Stomach smooth muscle (tissue), 2 donors: Measurements from ENCODE around the gene TP73.

Source experiments
- H3K27ac ChIP-seq: one replicate; pipeline ENCODE4 v1.7.0; 2013; ENCODE audit warnings: mild to moderate bottlenecking, low read length, inconsistent platforms
- H3K27me3 ChIP-seq, 2 donors: one replicate each; pipeline ENCODE4 v1.7.0; 2013; ENCODE audit warnings: low read length in 2 of 2; ENCODE audit not compliant: insufficient read depth in 2 of 2, control insufficient read depth in 1 of 2
- H3K36me3 ChIP-seq, 2 donors: one replicate each; pipeline ENCODE4 v1.7.0; 2013; ENCODE audit warnings: low read length in 2 of 2; ENCODE audit not compliant: control insufficient read depth in 2 of 2, insufficient read depth in 2 of 2
- H3K4me1 ChIP-seq: one replicate; pipeline ENCODE4 v1.7.0; 2013; ENCODE audit warnings: low read length; ENCODE audit not compliant: control insufficient read depth, insufficient read depth
- H3K4me3 ChIP-seq, 2 donors: one replicate each; pipeline ENCODE4 v1.7.0; 2013; ENCODE audit warnings: low read length in 2 of 2
- H3K9ac ChIP-seq, 2 donors: one replicate each; pipeline ENCODE4 v1.7.0; 2013; ENCODE audit warnings: low read length in 2 of 2, mild to moderate bottlenecking in 1 of 2
- H3K9me3 ChIP-seq, 2 donors: one replicate each; pipeline ENCODE4 v1.7.0; 2013; ENCODE audit warnings: low read length in 2 of 2; ENCODE audit not compliant: control insufficient read depth in 2 of 2
- donor health status: healthy.
- donor health status: Pancreatic carcinoma.

TP73 gene

GRCh38 chr1:3683992-3684391 is 31.7 kb downstream of the TP73 start:
- H3K4me3 ChIP-seq = no peak overlapping the region
- no peak overlapping the region for H3K27ac ChIP-seq
- H3K9ac ChIP-seq = no peak overlapping the region
- H3K9me3 ChIP-seq = no peaks in the 10 kb centered on the region
- peaks cover 2% of the 10 kb centered on the region for H3K4me1 ChIP-seq
- peaks cover 12 to 16% of the 10 kb centered on the region in 2 donors for H3K27me3 ChIP-seq
- H3K36me3 ChIP-seq = no peaks in the 10 kb centered on the region

DNA sequence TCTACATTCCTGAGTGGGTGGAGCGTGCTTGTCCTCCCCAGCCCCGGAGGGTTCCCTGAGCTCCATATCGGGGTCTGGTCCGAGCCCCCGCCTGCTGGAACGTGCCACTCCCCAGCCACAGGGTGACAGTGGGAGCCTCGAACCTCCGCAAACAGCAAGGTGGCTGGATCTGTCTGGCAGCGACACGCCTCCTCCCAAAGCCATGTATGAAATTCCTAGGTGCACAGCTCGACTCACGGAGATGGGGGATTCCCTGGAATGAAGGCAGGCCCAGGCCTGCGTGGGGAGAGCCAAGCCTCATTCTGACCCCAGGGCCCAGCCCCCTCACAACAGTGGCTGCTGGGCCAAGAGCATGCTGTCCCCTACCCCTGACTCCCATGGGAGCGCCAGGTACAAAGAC is 32.9 kb downstream of the TP73 start:
- H3K4me1 ChIP-seq = peaks cover 2% of the 10 kb centered on the region
- H3K9ac ChIP-seq = no peak overlapping the region
- no peak overlapping the region for H3K4me3 ChIP-seq
- H3K27me3 ChIP-seq = peaks cover 9 to 12% of the 10 kb centered on the region in 2 donors
- no peaks in the 10 kb centered on the region for H3K9me3 ChIP-seq
- H3K27ac ChIP-seq = no peak overlapping the region
- H3K36me3 ChIP-seq = no peaks in the 10 kb centered on the region

DNA sequence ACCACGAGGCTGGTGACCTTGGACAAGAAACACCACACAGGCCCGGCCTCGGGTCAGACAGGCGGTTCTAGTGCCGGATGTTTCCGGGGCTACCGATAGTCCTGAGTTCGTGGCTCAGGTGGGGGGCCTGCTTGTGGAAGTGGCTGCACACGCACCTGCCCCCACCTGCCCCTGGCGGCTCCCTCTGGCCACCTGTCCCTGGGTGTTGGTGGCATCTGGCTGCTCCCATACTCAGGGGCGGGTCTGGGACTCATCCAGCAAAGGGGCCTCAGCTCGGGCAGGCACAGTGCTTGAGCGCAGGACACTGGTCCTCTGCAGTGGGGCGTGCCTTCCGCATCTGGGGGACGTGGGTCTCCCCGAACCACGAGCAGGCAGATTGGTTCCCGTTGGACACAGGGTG is 33.6 kb downstream of the TP73 start:
- H3K36me3 ChIP-seq = no peaks in the 10 kb centered on the region
- H3K27me3 ChIP-seq = peaks cover 9 to 10% of the 10 kb centered on the region in 2 donors
- no peak overlapping the region for H3K9ac ChIP-seq
- H3K4me3 ChIP-seq = no peak overlapping the region
- no peaks in the 10 kb centered on the region for H3K9me3 ChIP-seq
- H3K4me1 ChIP-seq = peaks cover 2% of the 10 kb centered on the region
- H3K27ac ChIP-seq = no peak overlapping the region

GRCh38 chr1:3687504-3687903 is 35.2 kb downstream of the TP73 start:
- Histone ChIP-seq H3K27ac (no peak overlapping the region), H3K9me3 (no peaks in the 10 kb centered on the region), H3K4me3 (no peak overlapping the region), H3K36me3 (no peaks in the 10 kb centered on the region), H3K9ac (no peak overlapping the region), H3K27me3 (peaks cover 10 to 13% of the 10 kb centered on the region in 2 donors), H3K4me1 (peaks cover 2% of the 10 kb centered on the region)

- no peak overlapping the region for H3K9ac ChIP-seq
- H3K27ac ChIP-seq = no peak overlapping the region
- H3K4me3 ChIP-seq = no peak overlapping the region
- H3K9me3 ChIP-seq = no peaks in the 10 kb centered on the region
- peaks cover 2% of the 10 kb centered on the region for H3K4me1 ChIP-seq
- peaks cover 9 to 13% of the 10 kb centered on the region in 2 donors for H3K27me3 ChIP-seq
- H3K36me3 ChIP-seq = no peaks in the 10 kb centered on the region
Measured at GRCh38 chr1:3688356-3689137, 36.2 kb downstream of the TP73 start.

DNA sequence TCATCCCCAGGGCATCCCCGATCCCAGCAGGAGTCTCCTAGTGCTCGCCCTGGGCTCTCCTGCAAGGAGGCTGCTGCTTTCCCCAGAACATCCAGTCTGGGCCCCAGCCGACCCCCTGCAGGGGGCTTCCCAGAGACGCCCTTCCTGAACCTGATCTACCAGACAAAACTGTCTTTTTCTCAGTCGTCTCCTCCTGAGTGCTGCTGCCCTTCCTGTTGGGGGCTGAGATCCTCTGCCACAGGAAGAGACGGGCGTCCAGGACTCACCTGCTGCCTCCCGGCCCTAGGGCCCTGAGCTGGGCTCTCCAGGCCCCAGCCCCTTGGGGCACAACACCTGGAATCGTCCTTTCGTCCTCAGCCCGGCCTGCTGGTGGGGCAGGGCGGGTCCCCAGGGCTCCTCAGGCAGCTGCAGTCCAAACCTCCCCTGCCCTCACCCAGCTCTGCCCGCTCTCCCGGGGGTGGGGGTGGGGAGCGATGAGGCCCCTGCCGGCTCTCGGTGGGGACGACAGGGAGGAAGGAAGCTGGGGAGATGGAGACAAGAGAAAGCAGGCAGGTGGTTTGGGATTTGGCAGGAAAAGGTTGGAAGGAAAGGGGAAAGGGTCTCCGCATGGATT is 36.9 kb downstream of the TP73 start:
- Histone ChIP-seq H3K4me3 (no peak overlapping the region), H3K27me3 (peaks cover 2 to 11% of the 10 kb centered on the region in 2 donors), H3K4me1 (no peaks in the 10 kb centered on the region), H3K9me3 (no peaks in the 10 kb centered on the region), H3K27ac (no peak overlapping the region), H3K36me3 (no peaks in the 10 kb centered on the region), H3K9ac (no peak overlapping the region)

- Histone ChIP-seq H3K9ac (no peak overlapping the region), H3K4me3 (no peak overlapping the region), H3K9me3 (no peaks in the 10 kb centered on the region)
Measured at GRCh38 chr1:3690282-3691065, 38.2 kb downstream of the TP73 start.

GRCh38 chr1:3691421-3692204 is 39.3 kb downstream of the TP73 start:
- Histone ChIP-seq H3K9ac (no peak overlapping the region), H3K27me3 (peaks cover 12 to 16% of the 10 kb centered on the region in 2 donors)

More at GRCh38 chr1:3690282-3691065, 38.2 kb downstream of the TP73 start:
- no peak overlapping the region for H3K27ac ChIP-seq
- peaks cover 2% of the 10 kb centered on the region for H3K4me1 ChIP-seq
- no peaks in the 10 kb centered on the region for H3K36me3 ChIP-seq
- H3K27me3 ChIP-seq = peaks cover 7 to 10% of the 10 kb centered on the region in 2 donors

GRCh38 chr1:3692598-3692997 is 40.3 kb downstream of the TP73 start:
- no peak overlapping the region for H3K4me3 ChIP-seq
- no peak overlapping the region for H3K9ac ChIP-seq
- no peaks in the 10 kb centered on the region for H3K36me3 ChIP-seq
- H3K27ac ChIP-seq = no peak overlapping the region
- H3K4me1 ChIP-seq = peaks cover 6% of the 10 kb centered on the region
- peaks cover 19% of the 10 kb centered on the region in 2 donors for H3K27me3 ChIP-seq
- no peaks in the 10 kb centered on the region for H3K9me3 ChIP-seq

More at GRCh38 chr1:3691421-3692204, 39.3 kb downstream of the TP73 start:
- H3K4me1 ChIP-seq = peaks cover 6% of the 10 kb centered on the region
- no peaks in the 10 kb centered on the region for H3K36me3 ChIP-seq
- H3K9me3 ChIP-seq = no peaks in the 10 kb centered on the region
- H3K27ac ChIP-seq = no peak overlapping the region
- no peak overlapping the region for H3K4me3 ChIP-seq

- Histone ChIP-seq H3K36me3 (no peaks in the 10 kb centered on the region), H3K27me3 (peaks cover 22 to 26% of the 10 kb centered on the region in 2 donors), H3K9ac (no peak overlapping the region), H3K27ac (no peak overlapping the region), H3K9me3 (no peaks in the 10 kb centered on the region), H3K4me3 (no peak overlapping the region), H3K4me1 (peaks cover 6% of the 10 kb centered on the region)
Measured at GRCh38 chr1:3693321-3693720, 41.0 kb downstream of the TP73 start.
